ENCODE measurements around the gene TMEM117. TPM values are rescaled to one million over a fixed set of nuclear protein-coding genes. Genes with fewer than 3 reads are reported as not detected.
"Not testable (repeated sequence)": the region's sequence is repeated elsewhere in the genome, so short reads cannot be mapped to it uniquely, and the experiment has no call there.

TMEM117 gene
- polyA plus RNA-seq, 3 donors, result 1.9 to 4.0 (median 2.5) TPM

DNA sequence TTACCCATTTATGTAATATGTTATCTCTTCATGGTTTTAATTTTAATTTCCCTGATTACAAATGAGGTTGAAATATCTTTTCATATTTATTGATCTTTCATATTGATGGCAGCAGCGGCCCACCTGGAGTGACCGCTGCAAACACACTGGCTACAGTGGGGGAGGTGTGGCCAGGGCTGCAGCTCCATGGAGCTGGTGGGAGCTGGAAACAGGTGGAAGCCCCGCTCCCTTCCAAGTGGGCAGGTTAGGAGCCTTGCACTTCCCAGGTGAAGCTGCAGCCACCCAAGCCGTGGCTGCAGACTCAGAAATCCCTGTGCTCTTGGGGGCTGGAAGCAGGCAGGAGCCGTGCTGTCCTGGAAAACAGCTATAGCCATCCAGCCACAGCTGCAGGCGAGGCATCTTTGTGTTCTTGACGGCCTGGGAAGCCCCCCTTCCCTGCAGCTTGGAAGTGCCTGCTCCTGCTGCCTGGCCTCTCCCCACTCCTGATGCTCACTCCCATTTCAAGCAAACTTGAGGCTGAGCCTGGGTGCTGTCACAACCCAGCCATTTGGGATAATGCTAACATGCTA, 201.1 kb downstream of the TMEM117 start:
- WGBS, 3 donors, result 75 to 92% (median 91%) methylated on average over 7 of the region's 7 CpGs
- no peak overlapping the region for H3K27ac ChIP-seq (ENCODE audit: low read depth, low read length)

DNA sequence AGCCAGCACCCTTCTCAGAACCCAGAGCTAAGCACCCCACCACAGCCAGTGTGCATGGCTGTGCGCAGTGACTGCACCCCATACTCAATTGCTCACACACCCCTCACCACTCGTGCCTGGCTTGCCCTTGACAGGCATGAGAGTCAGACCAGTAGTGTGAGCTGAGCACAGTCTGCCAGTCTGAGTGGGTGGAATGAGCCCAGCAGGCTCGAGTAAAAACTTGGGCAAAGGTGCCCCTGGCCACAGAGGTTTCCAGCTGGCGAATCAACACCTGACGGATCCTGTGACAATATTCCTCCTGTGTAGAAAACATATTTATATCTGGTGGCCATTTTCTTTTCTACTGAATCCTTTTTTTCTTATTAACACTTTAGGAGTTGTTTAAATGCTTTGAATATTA, 202.5 kb downstream of the TMEM117 start:
- 77 to 88% (median 83%) methylated on average over 5 of the region's 5 CpGs for WGBS, 3 donors
- no peak overlapping the region for H3K27ac ChIP-seq (ENCODE audit: low read depth, low read length)

DNA sequence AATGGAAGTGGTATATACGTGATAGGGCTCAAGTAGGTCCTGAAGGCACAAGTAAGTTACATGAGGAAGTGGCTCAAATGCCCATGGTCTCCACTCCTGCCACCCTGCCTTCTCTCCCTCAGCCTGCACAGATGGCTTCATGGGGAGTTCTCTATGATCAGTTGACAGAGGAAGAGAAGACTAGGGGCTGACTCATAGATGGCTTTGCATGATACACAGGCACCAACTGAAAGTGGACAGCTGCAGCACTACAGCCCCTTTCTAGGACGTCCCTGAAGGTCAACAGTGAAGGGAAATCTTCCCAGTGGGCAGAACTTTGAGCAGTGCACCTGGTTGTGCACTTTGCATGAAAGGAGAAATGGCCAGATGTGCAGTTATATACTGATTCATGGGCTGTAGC, 208.6 kb downstream of the TMEM117 start:
- H3K27ac ChIP-seq (ENCODE audit: low read depth, low read length), result not testable (repeated sequence)
- 83 to 89% (median 86%) methylated on average over 2 of the region's 2 CpGs for WGBS, 3 donors

DNA sequence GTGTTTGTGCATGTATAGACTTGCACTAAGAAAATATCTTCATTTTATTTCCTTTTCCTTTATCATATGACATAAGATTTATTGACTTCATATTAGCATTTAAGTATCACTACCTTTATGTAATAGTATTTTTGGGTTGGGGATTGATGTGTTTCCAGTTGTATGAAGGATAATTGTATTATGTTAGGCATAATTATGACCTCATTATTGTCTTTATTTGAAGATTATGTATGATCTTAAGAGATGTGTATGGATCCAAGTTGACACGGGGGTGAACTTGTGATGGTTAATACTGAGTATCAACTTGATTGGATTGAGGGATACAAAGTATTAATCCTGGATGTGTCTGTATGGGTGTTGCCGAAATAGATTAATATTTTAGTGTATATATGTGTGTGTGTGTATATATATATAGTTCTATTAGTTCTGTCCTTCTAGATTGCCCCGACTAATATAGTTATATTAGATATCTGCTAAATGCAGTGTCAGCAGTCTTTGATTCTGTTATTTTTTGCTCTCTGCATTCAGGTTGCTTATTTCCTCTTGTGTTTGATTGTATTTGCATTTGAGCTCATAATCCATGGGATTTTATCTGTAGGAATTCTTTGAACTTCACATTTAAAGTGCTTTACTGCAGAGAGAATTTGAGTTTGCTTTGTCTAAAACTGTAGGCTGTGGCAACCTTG, 211.0 kb downstream of the TMEM117 start:
- H3K27ac ChIP-seq (ENCODE audit: low read depth, low read length), result no peak overlapping the region
- WGBS, 3 donors, result 71 to 99% (median 93%) methylated on average over 3 of the region's 3 CpGs

DNA sequence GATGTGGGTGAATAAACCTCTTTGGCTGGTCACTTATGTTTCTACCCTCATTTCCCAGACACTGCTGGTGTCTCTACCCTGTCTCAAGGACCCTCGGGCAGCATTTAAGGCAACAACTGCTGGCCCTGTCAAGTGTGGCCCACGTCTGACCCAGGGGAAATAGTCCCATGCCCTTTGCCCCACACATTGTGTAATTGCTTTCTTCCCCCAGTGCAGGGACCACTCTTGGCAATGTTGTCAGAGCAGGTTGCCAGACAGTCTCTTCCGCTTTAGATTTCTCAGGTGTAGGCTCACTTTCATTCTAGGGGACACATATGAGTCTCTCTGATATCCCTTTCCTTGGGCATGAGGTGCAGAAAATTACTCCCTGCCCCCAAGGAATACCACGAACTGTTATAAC, 216.7 kb downstream of the TMEM117 start:
- WGBS, 3 donors, result 76 to 77% (median 77%) methylated on average over 4 of the region's 4 CpGs
- no peak overlapping the region for H3K27ac ChIP-seq (ENCODE audit: low read depth, low read length)

DNA sequence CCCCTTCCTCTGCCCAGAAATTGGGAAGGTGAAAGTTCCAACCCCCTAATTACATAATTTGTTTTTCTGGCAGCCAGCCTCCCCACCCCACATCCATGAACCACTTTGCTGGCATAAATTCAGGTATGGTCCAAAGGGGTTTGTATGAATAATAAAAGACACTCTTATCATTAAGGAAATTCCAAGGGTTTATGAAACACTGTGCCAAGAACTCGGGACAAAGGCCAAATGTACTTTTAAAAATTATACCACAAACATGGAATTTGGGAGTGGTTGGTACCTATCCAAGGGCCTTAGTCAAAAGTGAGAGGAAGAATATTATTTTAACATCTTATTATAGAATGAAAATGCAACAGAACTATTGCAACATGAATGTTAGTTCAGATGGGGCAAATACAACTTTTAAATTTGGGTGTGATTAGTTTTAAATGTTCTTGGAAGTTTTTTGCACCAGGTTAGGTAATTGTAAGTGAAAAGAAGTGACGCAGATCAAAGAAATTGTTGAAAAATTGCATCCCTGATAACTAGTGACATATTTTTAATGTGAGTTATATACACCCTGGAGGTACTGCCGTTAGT, 217.8 kb downstream of the TMEM117 start:
- 33 to 62% (median 47%) methylated on average over 3 of the region's 3 CpGs for WGBS, 3 donors
- H3K27ac ChIP-seq (ENCODE audit: low read depth, low read length), result no peak overlapping the region

DNA sequence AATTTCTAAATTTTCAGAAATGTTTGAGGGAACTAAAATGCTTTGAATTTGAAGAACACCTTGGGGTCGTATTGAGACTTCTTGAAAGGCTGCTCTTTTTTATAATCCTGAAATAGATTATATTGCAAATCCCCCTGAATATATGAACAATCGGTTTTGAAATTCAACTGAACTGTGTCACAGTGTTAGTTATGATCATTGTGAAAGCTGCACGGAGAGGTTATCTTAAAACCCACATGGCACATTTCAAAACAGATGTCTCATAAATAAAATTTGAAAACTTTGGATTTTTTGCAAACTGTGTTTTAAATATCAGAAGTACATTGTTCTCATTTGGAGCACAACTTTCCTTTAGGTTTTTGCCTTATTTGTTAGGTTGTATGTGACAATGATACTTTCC, 218.4 kb downstream of the TMEM117 start:
- WGBS, 3 donors, result 50 to 78% (median 56%) methylated on average over 3 of the region's 3 CpGs
- H3K27ac ChIP-seq (ENCODE audit: low read depth, low read length), result no peak overlapping the region

DNA sequence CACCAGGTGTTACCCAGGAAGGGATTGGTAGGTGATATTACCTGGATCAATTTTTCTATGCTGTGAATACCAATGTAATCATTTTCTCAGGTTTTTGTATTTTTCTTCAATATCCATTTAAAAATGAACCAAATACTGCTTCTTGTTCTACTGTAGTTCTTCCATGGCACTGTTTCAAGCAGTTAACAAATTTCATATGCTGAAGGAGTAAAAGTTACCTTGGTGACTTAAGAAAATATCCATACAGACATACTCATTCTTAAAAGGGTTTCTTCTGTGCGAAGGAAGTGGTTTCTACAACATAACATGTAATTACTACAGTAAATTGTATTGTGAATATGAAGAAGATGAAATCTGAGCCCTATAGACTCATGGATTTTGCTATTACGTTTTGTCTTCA, 222.5 kb downstream of the TMEM117 start:
- no peak overlapping the region for H3K27ac ChIP-seq (ENCODE audit: low read depth, low read length)
- 78 to 89% (median 86%) methylated on average over 2 of the region's 2 CpGs for WGBS, 3 donors

DNA sequence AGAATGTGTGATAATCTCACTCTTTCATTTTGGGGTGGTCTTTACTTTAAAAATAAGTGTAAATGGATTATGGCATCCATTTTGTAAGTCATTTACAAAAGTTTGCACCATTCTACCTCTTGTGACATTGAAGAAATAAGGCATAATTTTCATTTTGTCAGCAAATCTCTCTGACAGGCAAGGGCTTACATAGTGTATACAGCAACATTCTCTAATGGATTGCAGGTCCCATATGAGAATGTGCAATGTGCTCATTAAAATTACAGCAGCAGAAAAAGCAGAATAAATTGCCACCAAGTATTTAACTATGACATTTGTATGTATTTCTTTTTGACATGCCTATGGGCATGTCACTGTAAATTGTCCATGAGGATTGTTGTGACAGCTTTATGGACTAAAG, 223.6 kb downstream of the TMEM117 start:
- H3K27ac ChIP-seq (ENCODE audit: low read depth, low read length), result no peak overlapping the region

DNA sequence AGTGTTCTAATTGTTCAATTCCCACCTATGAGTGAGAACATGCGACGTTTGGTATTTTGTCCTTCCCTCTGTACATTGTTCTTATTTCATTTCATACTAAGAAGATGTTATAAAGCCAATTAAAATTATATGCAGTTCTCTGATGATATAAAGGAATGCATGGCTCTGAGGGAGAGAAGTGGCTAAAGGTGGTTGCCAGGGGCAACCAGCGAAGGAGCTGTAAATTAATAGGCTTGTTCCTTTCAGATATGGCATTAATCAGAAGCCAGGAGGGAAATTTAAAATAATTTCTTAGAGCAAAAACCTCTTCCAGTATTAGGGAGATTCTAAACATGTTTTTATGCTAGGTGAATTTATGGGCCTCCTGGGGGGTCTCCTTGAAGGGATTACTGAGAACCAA, 227.8 kb downstream of the TMEM117 start:
- 93% methylated on average over 3 of the region's 3 CpGs for WGBS, 3 donors
- H3K27ac ChIP-seq (ENCODE audit: low read depth, low read length), result no peak overlapping the region

DNA sequence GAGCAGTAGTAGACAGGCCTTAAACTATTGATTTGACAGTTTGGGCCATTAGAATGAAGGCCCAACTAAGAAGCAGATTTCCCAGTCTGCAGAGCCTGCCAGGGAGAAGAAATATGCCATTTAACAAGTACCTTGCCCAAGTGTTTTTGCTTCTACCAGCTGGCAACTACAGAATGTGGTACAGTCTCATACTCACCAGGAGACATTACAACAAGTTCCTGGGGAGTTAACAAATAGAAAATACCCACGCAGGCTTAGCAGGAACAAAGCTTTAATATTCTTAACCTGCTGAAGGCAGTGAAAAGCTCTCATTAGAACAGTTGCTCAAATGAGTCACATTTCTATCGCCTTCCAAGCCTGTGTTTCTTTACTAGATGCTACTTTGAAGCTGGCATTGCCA, 241.0 kb downstream of the TMEM117 start:
- no peak overlapping the region for H3K27ac ChIP-seq (ENCODE audit: low read depth, low read length)
- WGBS, 3 donors, result 60 to 63% (median 61%) methylated on average over 2 of the region's 2 CpGs

DNA sequence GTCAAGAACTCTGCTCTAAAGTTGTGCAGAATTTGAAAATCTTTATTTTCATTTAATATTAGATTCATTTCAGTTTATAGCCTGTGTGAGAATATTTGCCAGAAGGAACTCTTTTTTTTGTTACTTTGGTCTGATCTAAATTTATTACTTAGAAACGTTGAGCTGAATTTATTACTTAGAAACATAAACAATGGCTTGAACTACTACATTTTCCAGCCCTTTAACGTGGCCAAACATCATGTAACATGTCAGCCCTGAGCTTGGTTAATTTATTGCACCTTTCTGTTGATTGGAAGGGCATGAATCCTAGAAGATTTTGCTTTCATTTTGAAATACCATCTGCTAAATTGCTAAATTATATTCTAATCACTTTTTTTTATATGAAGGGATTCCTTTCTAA, 241.4 kb downstream of the TMEM117 start:
- WGBS, 3 donors, result 3 to 25% (median 7%) methylated on average over 2 of the region's 2 CpGs

DNA sequence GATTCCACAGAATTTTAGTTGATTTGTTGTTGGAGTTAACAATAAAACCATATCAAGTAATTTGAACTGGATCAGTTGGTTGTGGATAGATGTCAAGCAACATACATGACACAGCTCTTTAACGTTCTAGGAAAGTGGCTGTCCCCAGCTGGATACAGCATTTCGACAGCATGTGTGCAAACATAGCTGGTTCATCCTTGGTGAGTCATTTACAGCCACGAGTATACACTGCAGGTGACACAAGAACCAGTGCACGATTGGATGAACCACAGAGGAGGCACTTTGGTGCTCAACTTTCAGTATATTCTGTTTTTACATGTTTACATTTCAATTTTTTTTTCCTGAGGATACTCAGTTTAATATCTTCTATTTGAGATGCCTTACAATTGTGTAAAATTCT, 242.4 kb downstream of the TMEM117 start:
- H3K27ac ChIP-seq (ENCODE audit: low read depth, low read length), result no peak overlapping the region
- 72 to 78% (median 75%) methylated on average over 4 of the region's 4 CpGs for WGBS, 3 donors

More for the DNA sequence above, 241.4 kb downstream of the TMEM117 start:
- H3K27ac ChIP-seq (ENCODE audit: low read depth, low read length), result no peak overlapping the region

DNA sequence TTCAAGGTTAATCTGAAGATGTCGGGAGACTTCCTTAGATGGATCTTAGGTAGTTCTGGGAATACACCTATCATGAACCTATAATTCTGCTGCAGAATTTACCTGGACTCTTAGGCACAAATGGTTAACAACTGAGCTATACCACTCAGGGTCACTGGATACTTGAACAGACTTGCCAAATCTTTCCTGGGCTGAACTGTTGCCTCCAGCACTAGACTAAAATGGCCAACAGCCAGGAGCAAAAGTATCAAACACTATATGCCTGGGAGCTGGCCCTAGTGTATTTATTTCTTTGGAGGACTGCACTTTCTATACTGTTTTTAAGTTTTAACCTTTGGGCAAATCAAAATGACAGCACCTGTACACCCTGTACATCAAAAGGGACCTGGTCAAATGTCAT, 252.8 kb downstream of the TMEM117 start:
- 90 to 100% (median 100%) methylated on average over 1 of the region's 1 CpG for WGBS, 3 donors
- no peak overlapping the region for H3K27ac ChIP-seq (ENCODE audit: low read depth, low read length)

DNA sequence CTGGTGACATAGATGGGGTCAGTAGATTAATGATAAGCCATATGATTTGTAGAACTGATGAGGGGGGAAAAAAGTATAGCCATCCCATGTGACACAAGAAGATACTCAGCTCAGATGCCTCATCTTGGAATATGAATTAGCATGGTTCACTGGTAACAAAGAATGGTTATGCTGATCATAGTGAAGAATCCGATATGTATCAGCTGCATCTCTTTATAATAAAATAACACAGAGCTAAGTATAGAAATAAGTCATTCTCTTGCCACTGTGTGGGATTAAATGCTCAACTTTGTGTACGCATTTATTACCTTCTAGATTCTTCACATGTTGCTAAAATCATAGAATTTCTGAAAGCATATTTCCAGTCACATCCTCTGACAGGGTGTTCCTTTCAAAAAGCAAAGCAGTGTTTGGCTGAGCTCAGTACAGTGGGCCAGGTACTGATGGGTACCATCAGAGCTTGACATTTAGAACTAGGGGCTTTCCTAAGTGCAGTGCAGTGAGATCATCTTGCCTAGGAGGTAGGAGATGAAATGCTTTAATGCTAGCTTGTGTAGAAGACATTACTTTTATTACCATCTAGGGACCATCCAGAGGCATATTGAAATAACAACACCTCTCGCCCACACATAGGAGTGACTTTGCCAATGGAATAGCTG, 256.2 kb downstream of the TMEM117 start:
- 89 to 98% (median 91%) methylated on average over 3 of the region's 3 CpGs for WGBS, 3 donors
- H3K27ac ChIP-seq (ENCODE audit: low read depth, low read length), result no peak overlapping the region

DNA sequence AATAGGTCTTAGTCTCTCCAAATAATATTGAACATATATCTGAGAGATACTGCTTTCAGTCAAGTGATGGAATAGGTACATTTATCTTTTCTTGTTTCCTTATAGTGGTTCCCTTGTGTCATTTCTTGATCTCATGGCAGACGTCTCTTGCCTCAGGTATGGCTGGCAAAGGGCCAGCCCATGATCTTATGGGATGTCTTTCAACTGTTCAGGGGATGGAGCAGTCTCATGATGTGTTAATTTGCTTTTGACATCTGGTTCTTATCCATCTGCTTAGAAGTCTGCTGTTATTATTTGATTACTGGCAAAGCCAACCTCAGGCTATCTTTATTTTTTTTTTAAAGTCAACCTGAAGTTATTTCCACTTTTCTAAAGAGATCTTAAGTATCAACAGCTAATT, 262.9 kb downstream of the TMEM117 start:
- 52 to 58% (median 57%) methylated on average over 1 of the region's 1 CpG for WGBS, 3 donors

DNA sequence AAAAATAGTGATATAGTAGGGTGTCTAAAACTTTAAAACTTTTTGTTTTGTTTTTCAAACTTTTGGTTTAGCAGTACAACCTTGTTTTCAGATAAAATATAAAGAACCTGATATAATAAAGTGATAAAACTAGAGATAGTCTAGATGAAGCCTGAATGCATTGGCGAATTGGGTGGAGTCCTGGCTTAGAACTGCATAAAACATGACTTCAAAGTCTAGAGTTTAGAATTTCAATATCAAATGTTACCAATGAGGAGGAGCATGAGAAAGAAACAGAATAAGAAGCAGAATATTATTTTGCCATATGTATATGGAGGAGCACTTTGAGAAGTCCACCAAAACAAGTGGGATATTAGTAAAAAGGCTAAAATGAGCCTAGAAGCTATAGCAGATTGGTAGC, 263.6 kb downstream of the TMEM117 start:
- H3K27ac ChIP-seq (ENCODE audit: low read depth, low read length), result no peak overlapping the region
- WGBS, 3 donors, result 82 to 86% (median 83%) methylated on average over 1 of the region's 1 CpG

More for the DNA sequence above, 262.9 kb downstream of the TMEM117 start:
- H3K27ac ChIP-seq (ENCODE audit: low read depth, low read length), result no peak overlapping the region

DNA sequence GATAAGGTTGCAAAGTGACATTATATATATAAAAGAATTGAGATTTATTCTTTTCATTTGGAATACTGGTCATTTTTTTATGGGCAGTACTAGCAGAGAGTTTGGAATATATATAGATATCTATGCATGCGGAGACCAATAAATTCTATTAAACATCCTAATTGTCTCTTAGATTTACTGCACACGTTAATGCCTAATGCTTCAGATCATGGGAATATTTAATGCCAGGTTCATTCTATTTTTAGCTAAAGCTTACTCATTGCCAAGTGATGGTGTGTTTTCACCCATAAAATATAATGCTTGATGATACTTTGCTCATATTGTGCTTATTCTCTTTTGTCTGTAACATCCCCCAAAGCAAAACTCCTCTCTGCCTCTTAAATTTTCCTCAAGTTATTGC, 264.4 kb downstream of the TMEM117 start:
- 87 to 91% (median 90%) methylated on average over 2 of the region's 2 CpGs for WGBS, 3 donors

DNA sequence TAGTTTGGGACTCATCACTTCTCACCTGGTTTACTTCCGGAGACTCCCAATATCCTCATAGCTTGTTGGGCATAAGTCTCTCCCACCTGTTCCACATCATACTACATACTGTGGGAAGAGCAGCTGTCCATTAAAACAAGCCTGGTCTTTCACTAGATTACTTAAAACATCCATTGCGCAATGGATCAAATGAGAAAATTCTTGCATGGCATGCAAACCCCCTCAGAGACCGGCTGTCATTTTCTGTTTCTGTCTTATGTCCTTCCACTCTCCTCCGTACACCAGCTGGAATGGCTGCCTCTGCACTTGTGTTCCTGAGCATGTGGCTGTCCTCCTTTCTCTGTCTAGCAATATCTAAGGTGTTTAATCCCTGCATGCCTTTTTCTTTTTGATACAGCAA, 265.6 kb downstream of the TMEM117 start:
- H3K27ac ChIP-seq (ENCODE audit: low read depth, low read length), result no peak overlapping the region
- 86 to 94% (median 90%) methylated on average over 4 of the region's 4 CpGs for WGBS, 3 donors

More for the DNA sequence above, 264.4 kb downstream of the TMEM117 start:
- H3K27ac ChIP-seq (ENCODE audit: low read depth, low read length), result no peak overlapping the region

DNA sequence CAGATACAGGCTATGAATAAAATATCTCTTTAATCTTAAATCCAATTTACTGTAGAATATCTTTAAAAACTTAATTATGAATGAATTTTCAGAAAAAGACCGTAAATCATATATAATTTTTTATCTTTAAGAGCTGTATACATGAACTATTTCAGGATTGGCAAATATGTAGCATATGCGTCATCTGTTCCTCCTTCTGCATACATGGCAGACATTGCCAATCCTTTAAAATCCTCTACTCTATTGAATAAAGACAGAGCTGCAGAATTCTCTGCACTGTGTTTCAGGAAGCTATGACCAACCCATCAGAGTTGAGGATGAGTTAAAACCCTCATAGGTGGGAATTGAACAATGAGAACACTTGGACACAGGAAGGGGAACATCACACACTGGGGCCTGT, 279.0 kb downstream of the TMEM117 start:
- 95 to 99% (median 97%) methylated on average over 2 of the region's 2 CpGs for WGBS, 3 donors
- H3K27ac ChIP-seq (ENCODE audit: low read depth, low read length), result no peak overlapping the region

Data from adipose tissue (tissue), 3 donors.